HEK293 (cell line): Measurements from ENCODE around the gene METRNL.

Experiments
- CTCF ChIA-PET: fragments of 350-600 bp; formaldehyde crosslinking; extraction: SDS; loops from one replicate; lab custom pipeline; 2021; ENCODE audit warnings: antibody characterized with exemption; lab: Yijun Ruan, JAX
- POLR2A ChIA-PET: fragments of 300-600 bp; formaldehyde crosslinking; extraction: SDS; loops from one replicate; lab custom pipeline; 2020; ENCODE audit warnings: antibody characterized with exemption, inconsistent platforms; lab: Yijun Ruan, JAX
- H3K27ac ChIP-seq: fragments of 200-500 bp; sonication (Bioruptor generic); 2 replicates; pipeline ENCODE4 v1.5.1; 2014; ENCODE audit warnings: low read depth, low read length, control low read depth, inconsistent platforms; ENCODE audit errors: extremely low read depth
- H3K36me3 ChIP-seq, 2 experiments: fragments of 200-500 bp in 1 of 2; sonication (Bioruptor generic) in 1 of 2; 1 replicate in 1 of 2; 2 replicates in 1 of 2; pipeline ENCODE4 v1.5.1; 2014 to 2017; ENCODE audit warnings: inconsistent platforms in 2 of 2, low read length in 2 of 2; ENCODE audit not compliant: control insufficient read depth in 2 of 2, insufficient read depth in 1 of 2
- H3K4me1 ChIP-seq: fragments of 200-500 bp; sonication (Bioruptor generic); 2 replicates; pipeline ENCODE4 v1.5.1; 2014; ENCODE audit warnings: mild to moderate bottlenecking, low read length, inconsistent platforms; ENCODE audit not compliant: control insufficient read depth, insufficient read depth
- H3K4me3 ChIP-seq: 2 replicates; pipeline ENCODE4 v1.5.1; 2011; ENCODE audit warnings: low read depth, mild to moderate bottlenecking, control low read depth, low read length, moderate library complexity
- H3K9me3 ChIP-seq: fragments of 200-500 bp; sonication (Bioruptor generic); 2 replicates; pipeline ENCODE4 v1.5.1; 2014; ENCODE audit warnings: low read depth, low read length, inconsistent platforms; ENCODE audit not compliant: control insufficient read depth, insufficient read depth
- BCL11B ChIP-seq: fragments of 450-650 bp; formaldehyde crosslinking; IDR thresholded peaks from 2 replicates; pipeline ENCODE4 v1.5.1; 2016; ENCODE audit warnings: low read depth, missing biosample characterization, missing genetic modification characterization
- EGR2 ChIP-seq: fragments of 450-650 bp; formaldehyde crosslinking; IDR thresholded peaks from 2 replicates; pipeline ENCODE4 v1.5.1; 2016; ENCODE audit warnings: low read depth, missing biosample characterization, missing genetic modification characterization
- KLF1 ChIP-seq: fragments of 450-650 bp; formaldehyde crosslinking; IDR thresholded peaks from 2 replicates; pipeline ENCODE4 v1.5.1; 2016; ENCODE audit warnings: missing biosample characterization, missing genetic modification characterization
- KLF9 ChIP-seq: fragments of 450-650 bp; formaldehyde crosslinking; IDR thresholded peaks from 2 replicates; pipeline ENCODE4 v1.5.1; 2016; ENCODE audit warnings: missing biosample characterization, missing genetic modification characterization, low read depth
- PRDM4 ChIP-seq: fragments of 450-650 bp; formaldehyde crosslinking; IDR thresholded peaks from 2 replicates; pipeline ENCODE4 v1.5.1; 2017; ENCODE audit warnings: missing biosample characterization, missing genetic modification characterization
- SP7 ChIP-seq: fragments of 450-650 bp; formaldehyde crosslinking; IDR thresholded peaks from 2 replicates; pipeline ENCODE4 v1.5.1; 2016; ENCODE audit warnings: missing biosample characterization, missing genetic modification characterization
- ZBTB21 ChIP-seq: fragments of 450-650 bp; formaldehyde crosslinking; IDR thresholded peaks from 2 replicates; pipeline ENCODE4 v1.5.1; 2017; ENCODE audit warnings: missing biosample characterization, missing genetic modification characterization
- ZFHX2 ChIP-seq: fragments of 450-650 bp; formaldehyde crosslinking; conservative IDR thresholded peaks from 2 replicates; pipeline ENCODE4 v1.5.1; 2016; ENCODE audit warnings: missing biosample characterization, missing genetic modification characterization
- ZNF214 ChIP-seq: fragments of 450-650 bp; formaldehyde crosslinking; IDR thresholded peaks from 2 replicates; pipeline ENCODE4 v1.5.1; 2017; ENCODE audit warnings: missing biosample characterization, mild to moderate bottlenecking, missing genetic modification characterization, borderline replicate concordance
- ZNF394 ChIP-seq: fragments of 450-650 bp; formaldehyde crosslinking; IDR thresholded peaks from 2 replicates; pipeline ENCODE4 v1.5.1; 2016; ENCODE audit warnings: missing biosample characterization, missing genetic modification characterization, mild to moderate bottlenecking, moderate library complexity, borderline replicate concordance
- ZNF416 ChIP-seq: fragments of 450-650 bp; formaldehyde crosslinking; IDR thresholded peaks from 2 replicates; pipeline ENCODE4 v1.5.1; 2016; ENCODE audit warnings: missing biosample characterization, missing genetic modification characterization
- ZNF610 ChIP-seq: fragments of 450-650 bp; formaldehyde crosslinking; IDR thresholded peaks from 2 replicates; pipeline ENCODE4 v1.5.1; 2016; ENCODE audit warnings: missing biosample characterization, missing genetic modification characterization, borderline replicate concordance
- ZNF623 ChIP-seq: fragments of 450-650 bp; formaldehyde crosslinking; IDR thresholded peaks from 2 replicates; pipeline ENCODE4 v1.5.1; 2016; ENCODE audit warnings: missing biosample characterization, missing genetic modification characterization
- ZNF629 ChIP-seq: fragments of 450-650 bp; formaldehyde crosslinking; IDR thresholded peaks from 2 replicates; pipeline ENCODE4 v1.5.1; 2017; ENCODE audit warnings: missing biosample characterization, missing genetic modification characterization
- ZNF639 ChIP-seq: fragments of 450-650 bp; formaldehyde crosslinking; IDR thresholded peaks from 2 replicates; pipeline ENCODE4 v1.5.1; 2016; ENCODE audit warnings: missing biosample characterization, missing genetic modification characterization
- ZNF658 ChIP-seq: fragments of 450-650 bp; formaldehyde crosslinking; IDR thresholded peaks from 2 replicates; pipeline ENCODE4; 2016; ENCODE audit warnings: missing biosample characterization, missing genetic modification characterization
- ZNF664 ChIP-seq: fragments of 450-650 bp; formaldehyde crosslinking; IDR thresholded peaks from 2 replicates; pipeline ENCODE4 v1.5.1; 2016; ENCODE audit warnings: missing biosample characterization, missing genetic modification characterization
- ZNF785 ChIP-seq: fragments of 450-650 bp; formaldehyde crosslinking; IDR thresholded peaks from 2 replicates; pipeline ENCODE4 v1.5.1; 2016; ENCODE audit warnings: missing biosample characterization, missing genetic modification characterization
- ZSCAN23 ChIP-seq: fragments of 450-650 bp; formaldehyde crosslinking; IDR thresholded peaks from 2 replicates; pipeline ENCODE4 v1.5.1; 2016; ENCODE audit warnings: missing biosample characterization, missing genetic modification characterization
- ZSCAN30 ChIP-seq: fragments of 450-650 bp; IDR thresholded peaks from 2 replicates; pipeline ENCODE4 v1.5.1; 2018; ENCODE audit warnings: missing biosample characterization, mild to moderate bottlenecking, missing genetic modification characterization, moderate library complexity
- TF ChIP-seq, protein P1 (sequence below): fragments of 450-650 bp; formaldehyde crosslinking; IDR thresholded peaks from 2 replicates; pipeline ENCODE4 v1.5.1; 2016; ENCODE audit warnings: missing biosample characterization, missing genetic modification characterization

The METRNL gene

DNA sequence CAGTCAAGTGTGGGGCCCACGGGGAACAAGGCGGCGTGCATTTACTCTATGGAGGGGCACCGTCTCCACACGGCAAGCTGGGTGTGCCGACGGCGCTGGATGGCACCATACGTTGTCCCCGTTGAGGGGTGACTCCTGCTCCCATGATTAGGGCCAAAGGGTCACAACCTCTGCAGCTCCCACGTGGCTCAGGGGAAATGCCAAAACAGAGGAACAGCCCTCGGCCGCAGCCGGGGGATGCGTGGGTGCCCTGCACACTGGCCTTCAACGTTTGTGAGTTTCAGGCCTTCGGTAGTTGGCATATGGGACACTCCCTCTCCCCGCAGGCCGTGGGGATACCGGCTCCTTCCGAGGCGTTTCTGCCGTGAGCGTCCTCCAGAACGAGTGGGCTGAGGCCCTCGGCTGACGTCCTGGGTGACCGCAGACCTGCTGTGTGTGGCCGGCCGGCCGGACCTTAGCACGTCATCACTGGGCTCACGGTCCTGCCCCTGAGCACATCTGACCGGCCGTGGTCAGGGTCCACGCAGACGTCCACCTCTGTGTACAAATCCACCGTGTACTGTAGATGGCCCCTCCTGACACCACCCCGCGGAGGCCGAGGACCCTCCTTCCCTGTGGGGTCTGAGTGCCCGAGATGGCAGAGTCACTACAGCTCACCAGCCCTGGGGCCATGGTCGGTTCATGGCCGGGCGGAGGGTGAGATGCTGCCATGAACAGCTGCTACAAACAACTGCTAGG, 4.8 kb upstream of the METRNL start (continued):
- TF ChIP-seq BCL11B (tag by site-specific recombination): no peak

GRCh38 chr17:83075270-83075880, 4.0 kb upstream of the METRNL start:
- TF ChIP-seq SP7 (tag by site-specific recombination) (peak; percentile 75), ZFHX2 (tag by site-specific recombination) (peak; percentile 42; the same call in 1 of the 2 replicates), ZNF610 (tag by site-specific recombination) (no peak), ZBTB21 (no peak), PRDM4 (tag by site-specific recombination) (no peak), ZNF394 (tag by site-specific recombination) (peak; percentile 32; the same call in 1 of the 2 replicates), KLF1 (tag by site-specific recombination) (0 out of 2 replicates have a peak, but pooled peaks have one; percentile 31), ZSCAN30 (tag by site-specific recombination) (no peak), ZNF629 (tag by site-specific recombination) (no peak), ZNF658 (tag by site-specific recombination) (no peak), EGR2 (tag by site-specific recombination) (0 out of 2 replicates have a peak, but pooled peaks have one; percentile 14), ZSCAN23 (tag by site-specific recombination) (no peak), ZNF785 (tag by site-specific recombination) (no peak), ZNF416 (tag by site-specific recombination) (no peak), KLF9 (tag by site-specific recombination) (no peak), ZNF214 (tag by site-specific recombination) (no peak), ZNF664 (tag by site-specific recombination) (no peak), ZNF639 (tag by site-specific recombination) (no peak), ZNF623 (tag by site-specific recombination) (no peak)
- TF ChIP-seq, protein P1, sequence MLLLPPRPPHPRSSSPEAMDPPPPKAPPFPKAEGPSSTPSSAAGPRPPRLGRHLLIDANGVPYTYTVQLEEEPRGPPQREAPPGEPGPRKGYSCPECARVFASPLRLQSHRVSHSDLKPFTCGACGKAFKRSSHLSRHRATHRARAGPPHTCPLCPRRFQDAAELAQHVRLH (tag by site-specific recombination): no peak
- Histone ChIP-seq H3K4me1 (no peaks in the 10 kb centered on the region; the same call in 1 of the 2 replicates), H3K27ac (no peak overlapping the region), H3K36me3 (no peaks in the 10 kb centered on the region), H3K4me3 (no peak overlapping the region), H3K9me3 (no peaks in the 10 kb centered on the region)
- ChIA-PET POLR2A (interaction anchor here (0.5 kb wide), 1 partner anchor 179 kb away, joined by 4 read pairs; no protein-coding TSS in a partner anchor), CTCF (interaction anchor here (0.7 kb wide), 1 partner anchor 70 kb away, joined by 3 read pairs; no protein-coding TSS in a partner anchor)
